CD4-positive, alpha-beta T cell treated with Interleukin-4 for 4 hours (primary cell): ENCODE measurements around the gene SMCO2.
A peak's percentile ranks its signal among the peaks of the same experiment; 100 is the strongest.
"Not testable (repeated sequence)": the region's sequence is repeated elsewhere in the genome, so short reads cannot be mapped to it uniquely, and the experiment has no call there.

Source experiments
- DNase-seq: peaks from one replicate; pipeline ENCODE4 v3.0.0-alpha.2; 2020

Gene SMCO2

GRCh38 chr12:27530157-27530922, 83.8 kb downstream of the SMCO2 start:
- DNase-seq = no peak

GRCh38 chr12:27531896-27532295, 85.4 kb downstream of the SMCO2 start:
- DNase-seq = no peak

- peak; percentile 11 for DNase-seq
These were observed 87.7 kb downstream of the SMCO2 start for GRCh38 chr12:27534060-27534764.

- DNase-seq = no peak
These were observed 88.2 kb downstream of the SMCO2 start for GRCh38 chr12:27534765-27535161.

GRCh38 chr12:27535318-27535717, 88.8 kb downstream of the SMCO2 start:
- DNase-seq = no peak

- no peak for DNase-seq
These were observed 91.5 kb downstream of the SMCO2 start for GRCh38 chr12:27537855-27538675.

- DNase-seq = no peak
These were observed 92.7 kb downstream of the SMCO2 start for GRCh38 chr12:27539191-27539631.

GRCh38 chr12:27541031-27541719, 94.6 kb downstream of the SMCO2 start:
- no peak for DNase-seq

GRCh38 chr12:27542628-27543027, 96.1 kb downstream of the SMCO2 start:
- no peak for DNase-seq

- not testable (repeated sequence) for DNase-seq
These were observed 98.3 kb downstream of the SMCO2 start for GRCh38 chr12:27544858-27545257.

- DNase-seq = no peak
These were observed 99.1 kb downstream of the SMCO2 start for GRCh38 chr12:27545665-27546064.

- DNase-seq = no peak
These were observed 101.1 kb downstream of the SMCO2 start for GRCh38 chr12:27547592-27547991.

GRCh38 chr12:27548301-27549199, 102.0 kb downstream of the SMCO2 start:
- no peak for DNase-seq

GRCh38 chr12:27549236-27549800, 102.8 kb downstream of the SMCO2 start:
- no peak for DNase-seq

- DNase-seq = no peak
These were observed 103.5 kb downstream of the SMCO2 start for GRCh38 chr12:27549801-27550652.

GRCh38 chr12:27550653-27550975, 104.1 kb downstream of the SMCO2 start:
- no peak for DNase-seq

- DNase-seq = no peak
These were observed 104.8 kb downstream of the SMCO2 start for GRCh38 chr12:27551172-27551840.
